Peyer's patch (tissue), 4 donors: Measurements from ENCODE around the gene PXMP4.

Source experiments
- CTCF ChIP-seq, 6 experiments: fragments of 450-650 bp in 4 of 6; fragments of 200-600 bp in 2 of 6; sonication (generic) in 1 of 6; IDR thresholded peaks; one replicate each; pipeline ENCODE4 v1.5.1; 2017 to 2019; ENCODE audit warnings: antibody characterized with exemption in 6 of 6, mild to moderate bottlenecking in 3 of 6, moderate library complexity in 1 of 6
- POLR2A ChIP-seq, 2 donors: fragments of 450-650 bp; IDR thresholded peaks; one replicate each; pipeline ENCODE4 v1.5.1; 2017; ENCODE audit warnings: antibody characterized with exemption in 2 of 2, mild to moderate bottlenecking in 2 of 2, moderate library complexity in 2 of 2

- no peak for TF ChIP-seq CTCF (IDR thresholded peaks at IDR 0.05)
- TF ChIP-seq POLR2A (IDR thresholded peaks at IDR 0.05), result no peak
Measured at GRCh38 chr20:33658929-33659328, 61.2 kb downstream of the PXMP4 start.
